Smooth muscle cell (in vitro differentiated cells): ENCODE measurements around the gene MCUB. TPM values are rescaled to one million over a fixed set of nuclear protein-coding genes. Genes with fewer than 3 reads are reported as not detected.
A peak's percentile ranks its signal among the peaks of the same experiment; 100 is the strongest.

Experiments used
- DNase-seq: peaks from one replicate; lab custom pipeline; 2025; ENCODE audit not compliant: unreplicated experiment; lab: John Stamatoyannopoulos, UW
- H2AFZ ChIP-seq: fragments of 200-600 bp; sonication (generic); 2 replicates; pipeline ENCODE4 v1.6.0; 2016; ENCODE audit warnings: antibody characterized with exemption, low read depth, mild to moderate bottlenecking
- H3F3A ChIP-seq: fragments of 200-600 bp; sonication (generic); 2 replicates; pipeline ENCODE4 v1.6.0; 2017; ENCODE audit warnings: antibody characterized with exemption, low read depth
- H3K27ac ChIP-seq: fragments of 200-600 bp; sonication (generic); 2 replicates; pipeline ENCODE4 v1.5.1; 2016; ENCODE audit warnings: low read depth, mild to moderate bottlenecking
- H3K27me3 ChIP-seq: fragments of 200-600 bp; sonication (generic); 2 replicates; pipeline ENCODE4 v1.6.1; 2016; ENCODE audit warnings: low read depth, mild to moderate bottlenecking
- H3K36me3 ChIP-seq: fragments of 200-600 bp; sonication (generic); 2 replicates; pipeline ENCODE4 v1.5.1; 2016; ENCODE audit warnings: low read depth
- H3K4me1 ChIP-seq: fragments of 200-600 bp; sonication (generic); 2 replicates; pipeline ENCODE4 v1.5.1; 2016; ENCODE audit warnings: low read depth
- H3K4me2 ChIP-seq: fragments of 200-600 bp; sonication (generic); 2 replicates; pipeline ENCODE4 v1.6.0; 2016; ENCODE audit warnings: mild to moderate bottlenecking
- H3K4me3 ChIP-seq: fragments of 200-600 bp; sonication (generic); 2 replicates; pipeline ENCODE4 v1.5.1; 2016; ENCODE audit warnings: mild to moderate bottlenecking
- H3K79me2 ChIP-seq: fragments of 200-600 bp; sonication (generic); 2 replicates; pipeline ENCODE4 v1.6.0; 2016; ENCODE audit warnings: low read depth, mild to moderate bottlenecking
- H3K9ac ChIP-seq: fragments of 200-600 bp; sonication (generic); 2 replicates; pipeline ENCODE4 v1.6.0; 2016; ENCODE audit warnings: low read depth
- H3K9me3 ChIP-seq: fragments of 200-600 bp; sonication (generic); replicated peaks from 2 replicates; pipeline ENCODE4 v1.5.1; 2016; ENCODE audit warnings: low read depth
- H4K20me1 ChIP-seq: fragments of 200-600 bp; sonication (generic); 2 replicates; pipeline ENCODE4 v1.6.0; 2016; ENCODE audit warnings: low read depth
- CTCF ChIP-seq: fragments of 200-600 bp; sonication (generic); IDR thresholded peaks from 2 replicates; pipeline ENCODE4 v1.5.1; 2017; ENCODE audit warnings: borderline replicate concordance, mild to moderate bottlenecking, antibody characterized with exemption; ENCODE audit not compliant: insufficient read depth, poor library complexity, severe bottlenecking
- WGBS: methylation state at CpG from one replicate; pipeline ENCODE4 v1.1.7; 2016; ENCODE audit warnings: low lambda C conversion rate; 5-methylcytosine and 5-hydroxymethylcytosine counted together
- polyA plus RNA-seq: library from polyadenylated mRNA; unstranded; fragments of >200 nt; fragmentation: Nextera tagmentation; extraction: Ambion mirVana; gene quantifications from 2 replicates; pipeline ENCODE4 v1.2.1, GENCODE V29; 2016
- total RNA-seq: library from RNA; depleted of rRNA; stranded (reverse); fragments of >200 nt; gene quantifications from 2 replicates; pipeline ENCODE4 v1.2.3, GENCODE V29; 2014

Gene MCUB
- total and polyA plus RNA-seq, 2 experiments from 2014 or later, result 2.6 to 6.4 TPM

- no peak overlapping the region for H3K9ac ChIP-seq
- H3K27ac ChIP-seq, result no peak overlapping the region
- TF ChIP-seq CTCF, result no peak
- H3K27me3 ChIP-seq, result no peaks in the 10 kb centered on the region
- no peaks in the 10 kb centered on the region for H3F3A ChIP-seq
- no peaks in the 10 kb centered on the region for H3K79me2 ChIP-seq
- H3K4me3 ChIP-seq, result no peak overlapping the region
- no peak overlapping the region for H3K4me2 ChIP-seq
- peaks cover 3% of the 10 kb centered on the region for H4K20me1 ChIP-seq
- H3K36me3 ChIP-seq, result peaks cover 61% of the 10 kb centered on the region
- no peak overlapping the region for H2AFZ ChIP-seq
- DNase-seq, result no peak
- H3K4me1 ChIP-seq, result no peaks in the 10 kb centered on the region
- H3K9me3 ChIP-seq, result no peaks in the 10 kb centered on the region
Observed at GRCh38 chr4:109532182-109532581, 27.9 kb upstream of the MCUB start.

- Histone ChIP-seq H3F3A (peaks cover 6% of the 10 kb centered on the region), H3K27ac (no peak overlapping the region), H3K79me2 (no peaks in the 10 kb centered on the region), H2AFZ (no peak overlapping the region), H4K20me1 (no peaks in the 10 kb centered on the region), H3K36me3 (no peaks in the 10 kb centered on the region), H3K4me1 (no peaks in the 10 kb centered on the region), H3K4me3 (no peak overlapping the region), H3K4me2 (no peak overlapping the region), H3K9me3 (no peaks in the 10 kb centered on the region), H3K9ac (no peak overlapping the region), H3K27me3 (no peaks in the 10 kb centered on the region)
- 98% methylated on average over 1 of the region's 1 CpG for WGBS
- DNase-seq, result no peak
- no peak for TF ChIP-seq CTCF
Observed at GRCh38 chr4:109545401-109545800, 14.6 kb upstream of the MCUB start.

- no peaks in the 10 kb centered on the region for H3K4me1 ChIP-seq
- no peak overlapping the region for H3K27ac ChIP-seq
- no peak overlapping the region for H2AFZ ChIP-seq
- H3K4me3 ChIP-seq, result no peak overlapping the region
- no peaks in the 10 kb centered on the region for H3K27me3 ChIP-seq
- no peaks in the 10 kb centered on the region for H4K20me1 ChIP-seq
- H3K4me2 ChIP-seq, result no peak overlapping the region
- no peak for TF ChIP-seq CTCF
- H3F3A ChIP-seq, result peaks cover 6% of the 10 kb centered on the region
- H3K79me2 ChIP-seq, result no peaks in the 10 kb centered on the region
- WGBS, result 73% methylated on average over 5 of the region's 5 CpGs
- no peaks in the 10 kb centered on the region for H3K36me3 ChIP-seq
- no peak overlapping the region for H3K9ac ChIP-seq
- DNase-seq, result no peak
- no peaks in the 10 kb centered on the region for H3K9me3 ChIP-seq
Observed at GRCh38 chr4:109547394-109547793, 12.7 kb upstream of the MCUB start.

GRCh38 chr4:109548655-109549054, 11.4 kb upstream of the MCUB start:
- no peaks in the 10 kb centered on the region for H3K9me3 ChIP-seq
- no peaks in the 10 kb centered on the region for H4K20me1 ChIP-seq
- no peak overlapping the region for H2AFZ ChIP-seq
- peaks cover 6% of the 10 kb centered on the region for H3F3A ChIP-seq
- peak overlapping the region; percentile 25 for H3K4me2 ChIP-seq
- H3K36me3 ChIP-seq, result no peaks in the 10 kb centered on the region
- TF ChIP-seq CTCF, result no peak
- no peak for DNase-seq
- no peaks in the 10 kb centered on the region for H3K79me2 ChIP-seq
- H3K27me3 ChIP-seq, result no peaks in the 10 kb centered on the region
- WGBS, result 24% methylated on average over 2 of the region's 2 CpGs
- H3K27ac ChIP-seq, result peak overlapping the region; percentile 58
- H3K9ac ChIP-seq, result no peak overlapping the region
- H3K4me1 ChIP-seq, result no peaks in the 10 kb centered on the region
- H3K4me3 ChIP-seq, result no peak overlapping the region
